H1 (cell line): ENCODE data around the gene CYP2W1. TPM values are rescaled to one million over a fixed set of nuclear protein-coding genes. Genes with fewer than 3 reads are reported as not detected.

Source experiments
- CTCF ChIA-PET: fragments of 300-600 bp; sonication (Branson Sonifier 250); formaldehyde crosslinking; loops from one replicate; lab custom pipeline; 2021; ENCODE audit not compliant: partially characterized antibody; lab: Charles Lee
- POLR2A ChIA-PET: fragments of 300-600 bp; sonication (Branson Sonifier 250); formaldehyde crosslinking; loops from one replicate; lab custom pipeline; 2021; ENCODE audit warnings: inconsistent platforms; ENCODE audit not compliant: partially characterized antibody; lab: Charles Lee
- DNase-seq, 2 experiments: peaks; one replicate each; pipeline versions ENCODE4 v3.0.0 to v3.0.0-alpha.2; 2010 to 2022; ENCODE audit warnings: low spot score in 2 of 2, low read depth in 1 of 2, mixed read lengths in 1 of 2
- FAIRE-seq: peaks from 2 replicates; lab custom pipeline; 2011; peaks lifted over from hg19 to GRCh38; lab: Jason Lieb, UNC
- H2AFZ ChIP-seq: 2 replicates; pipeline ENCODE4 v1.8.1; 2012; ENCODE audit warnings: low read length, inconsistent platforms
- H2AK5ac ChIP-seq: 2 replicates; pipeline ENCODE4 v1.6.1; 2013; ENCODE audit warnings: low read depth, low read length
- H2BK120ac ChIP-seq: replicated peaks from 2 replicates; pipeline ENCODE3; 2013; ENCODE audit warnings: low read depth, low read length, inconsistent platforms
- H2BK12ac ChIP-seq: 2 replicates; pipeline ENCODE4 v1.6.1; 2013; ENCODE audit warnings: low read depth, low read length
- H2BK15ac ChIP-seq: 2 replicates; pipeline ENCODE4 v1.6.1; 2013; ENCODE audit warnings: low read length
- H2BK20ac ChIP-seq: 2 replicates; pipeline ENCODE4 v1.6.1; 2013; ENCODE audit warnings: low read length
- H2BK5ac ChIP-seq: 2 replicates; pipeline ENCODE4 v1.6.1; 2013; ENCODE audit warnings: low read depth, low read length
- H3K14ac ChIP-seq: 2 replicates; pipeline ENCODE4 v1.6.1; 2013; ENCODE audit warnings: inconsistent platforms; ENCODE audit not compliant: insufficient read length
- H3K18ac ChIP-seq: 2 replicates; pipeline ENCODE4 v1.6.1; 2013; ENCODE audit warnings: low read length; ENCODE audit errors: extremely low read depth
- H3K23ac ChIP-seq: 2 replicates; pipeline ENCODE4 v1.6.1; 2013; ENCODE audit warnings: inconsistent platforms; ENCODE audit not compliant: insufficient read length
- H3K23me2 ChIP-seq: 2 replicates; pipeline ENCODE4 v1.6.1; 2013; ENCODE audit warnings: low read depth, low read length
- H3K27ac ChIP-seq: 2 replicates; pipeline ENCODE4 v1.6.1; 2011; ENCODE audit warnings: low read depth, low read length, inconsistent platforms
- H3K27me3 ChIP-seq, 4 experiments: replicated peaks in 1 of 4; 1 replicate in 1 of 4; 2 replicates in 3 of 4; pipeline versions ENCODE4 v1.6.1 to v1.8.1; 2011 to 2013; ENCODE audit warnings: low read length in 3 of 4, mild to moderate bottlenecking in 3 of 4, inconsistent platforms in 2 of 4, mixed read lengths in 2 of 4, moderate library complexity in 1 of 4; ENCODE audit not compliant: control insufficient read depth in 3 of 4, insufficient read depth in 3 of 4; ENCODE audit errors: extremely low read depth in 1 of 4
- H3K36me3 ChIP-seq, 4 experiments: 2 replicates each; pipeline versions ENCODE4 v1.6.1 to v1.8.1; 2011 to 2013; ENCODE audit warnings: mild to moderate bottlenecking in 4 of 4, low read length in 3 of 4, moderate library complexity in 2 of 4, control low read depth in 1 of 4, inconsistent platforms in 1 of 4; ENCODE audit not compliant: insufficient read depth in 4 of 4, control insufficient read depth in 2 of 4
- H3K4ac ChIP-seq: replicated peaks from 2 replicates; pipeline ENCODE3; 2013; ENCODE audit warnings: low read length, low read depth, mixed read lengths, inconsistent platforms; ENCODE audit not compliant: insufficient read length
- H3K4me1 ChIP-seq, 4 experiments: replicated peaks in 1 of 4; 1 replicate in 1 of 4; 2 replicates in 3 of 4; pipeline versions ENCODE4 v1.6.1 to v1.8.1; 2011 to 2013; ENCODE audit warnings: low read length in 3 of 4, inconsistent platforms in 2 of 4, mixed read lengths in 1 of 4; ENCODE audit not compliant: insufficient read depth in 4 of 4, control insufficient read depth in 3 of 4
- H3K4me2 ChIP-seq, 2 experiments: 2 replicates each; pipeline versions ENCODE4 v1.6.1 to v1.8.1; 2011 to 2013; ENCODE audit warnings: low read depth in 2 of 2, low read length in 2 of 2, control low read depth in 1 of 2, inconsistent platforms in 1 of 2, mild to moderate bottlenecking in 1 of 2; ENCODE audit not compliant: insufficient read depth in 1 of 2
- H3K4me3 ChIP-seq, 4 experiments: fragments of 200-600, 300-600 bp in 1 of 4; sonication (generic), shearing (Covaris generic), sonication (Bioruptor Twin) in 1 of 4; 2 replicates each; pipeline versions ENCODE4 v1.5.1 to v1.8.1; 2011 to 2016; ENCODE audit warnings: low read length in 4 of 4, low read depth in 3 of 4, control low read depth in 2 of 4, inconsistent platforms in 2 of 4, mild to moderate bottlenecking in 2 of 4, mixed read lengths in 1 of 4, moderate library complexity in 1 of 4; ENCODE audit not compliant: insufficient read depth in 2 of 4; ENCODE audit errors: extremely low read depth in 1 of 4
- H3K56ac ChIP-seq: replicated peaks from 2 replicates; pipeline ENCODE3; 2013; ENCODE audit warnings: low read depth, mild to moderate bottlenecking, mixed read lengths, low read length, inconsistent platforms; ENCODE audit not compliant: insufficient read length
- H3K79me1 ChIP-seq: 2 replicates; pipeline ENCODE4 v1.6.1; 2013; ENCODE audit warnings: low read depth, low read length, control low read depth
- H3K79me2 ChIP-seq, 2 experiments: 2 replicates each; pipeline versions ENCODE4 v1.6.1 to v1.8.1; 2012 to 2013; ENCODE audit warnings: low read length in 2 of 2, mild to moderate bottlenecking in 2 of 2, inconsistent platforms in 1 of 2; ENCODE audit not compliant: insufficient read depth in 2 of 2, control insufficient read depth in 1 of 2
- H3K9ac ChIP-seq, 4 experiments: replicated peaks in 1 of 4; 1 replicate in 1 of 4; 2 replicates in 3 of 4; pipeline versions ENCODE4 v1.6.1 to v1.8.1; 2011 to 2013; ENCODE audit warnings: low read depth in 3 of 4, low read length in 3 of 4, control low read depth in 2 of 4, mild to moderate bottlenecking in 2 of 4, moderate library complexity in 2 of 4, inconsistent platforms in 1 of 4; ENCODE audit errors: extremely low read depth in 1 of 4
- H3K9me3 ChIP-seq, 2 experiments: 2 replicates each; pipeline versions ENCODE4 v1.6.1 to v1.8.1; 2012 to 2013; ENCODE audit warnings: mild to moderate bottlenecking in 2 of 2, moderate library complexity in 2 of 2, control low read depth in 1 of 2, inconsistent platforms in 1 of 2, low read depth in 1 of 2, low read length in 1 of 2, mixed read lengths in 1 of 2; ENCODE audit not compliant: insufficient read depth in 2 of 2
- H4K20me1 ChIP-seq, 2 experiments: replicated peaks in 1 of 2; 2 replicates each; pipeline versions ENCODE3 to v1.8.1; 2011 to 2013; ENCODE audit warnings: inconsistent platforms in 2 of 2, low read length in 2 of 2, mild to moderate bottlenecking in 1 of 2; ENCODE audit not compliant: insufficient read depth in 2 of 2, control insufficient read depth in 1 of 2
- H4K5ac ChIP-seq: 2 replicates; pipeline ENCODE4 v1.6.1; 2013; ENCODE audit warnings: low read length, low read depth, mixed read lengths, inconsistent platforms; ENCODE audit not compliant: insufficient read length
- H4K8ac ChIP-seq: 2 replicates; pipeline ENCODE4 v1.8.0; 2013; ENCODE audit warnings: mild to moderate bottlenecking, moderate library complexity, low read length, inconsistent platforms; ENCODE audit not compliant: insufficient read depth; ENCODE audit errors: extremely low read depth
- H4K91ac ChIP-seq: replicated peaks from 2 replicates; pipeline ENCODE3; 2013; ENCODE audit warnings: low read length, mixed read lengths, inconsistent platforms; ENCODE audit not compliant: insufficient read length
- KDM1A ChIP-seq: fragments of 200-600, 300-600 bp; sonication (generic); IDR thresholded peaks from 2 replicates; pipeline ENCODE4 v1.7.1; 2016; ENCODE audit warnings: mild to moderate bottlenecking, low read length, borderline replicate concordance
- RBBP5 ChIP-seq: IDR thresholded peaks from 2 replicates; pipeline ENCODE4 v1.7.1; 2012; ENCODE audit warnings: low read depth, mild to moderate bottlenecking, inconsistent platforms, low read length, moderate library complexity, borderline replicate concordance
- SIN3A ChIP-seq, 2 experiments: IDR thresholded peaks in 1 of 2; conservative IDR thresholded peaks in 1 of 2; 2 replicates each; pipeline ENCODE4 v1.6.1; 2011 to 2012; ENCODE audit warnings: low read length in 2 of 2, improper control_type of control experiment in 1 of 2, low read depth in 1 of 2, mild to moderate bottlenecking in 1 of 2
- ZNF274 ChIP-seq: IDR thresholded peaks from 2 replicates; pipeline ENCODE4 v1.7.0; 2012; ENCODE audit warnings: low read length, borderline replicate concordance; ENCODE audit errors: extremely low read depth
- WGBS, 2 experiments: shearing (Covaris generic) in 1 of 2; methylation state at CpG; one replicate each; pipeline versions ENCODE4 v1.1.6 to v1.1.7; 2013 to 2015; ENCODE audit warnings: low lambda C conversion rate in 2 of 2, mixed read lengths in 2 of 2, inconsistent platforms in 1 of 2, low coverage in 1 of 2, missing lambda C conversion rate in 1 of 2; ENCODE audit not compliant: insufficient replicate concordance in 2 of 2, insufficient coverage in 1 of 2, insufficient read length in 1 of 2; ENCODE audit errors: extremely low coverage in 1 of 2, missing lambda C conversion rate in 1 of 2; 5-methylcytosine and 5-hydroxymethylcytosine counted together
- polyA plus RNA-seq, 7 experiments: library from polyadenylated mRNA; depleted of rRNA in 3 of 7; stranded (reverse) in 5 of 7; unstranded in 2 of 7; fragments of >200 nt in 5 of 7; fragments of 200-250 nt in 2 of 7; gene quantifications; 1 replicate in 5 of 7; 2 replicates in 1 of 7; 4 replicates in 1 of 7; pipeline versions ENCODE4 v1.2.1 to v1.2.3, GENCODE V29; 2011 to 2013; ENCODE audit warnings: missing spikeins in 2 of 7, mixed read lengths in 2 of 7
- total RNA-seq: library from RNA; stranded (reverse); fragmentation: NEBNext Ultra II Directional; extraction: Animal tissue kit (Norgen Biotek cat#: 25700); gene quantifications from 2 replicates; pipeline ENCODE4 v1.2.1, GENCODE V29; 2021

Gene CYP2W1
- total and polyA plus RNA-seq, 2 of the 8 experiments (the other 6 are each of a cell fraction or from before 2014, with no cell fraction given): not detected

GRCh38 chr7:987909-988308, 4.9 kb downstream of the CYP2W1 start:
- Histone ChIP-seq H3K9ac (no peak overlapping the region), H3K9me3 (no peaks in the 10 kb centered on the region), H3K27me3 (no peaks in the 10 kb centered on the region), H3K79me2 (no peaks in the 10 kb centered on the region), H3K14ac (no peak overlapping the region), H2AFZ (no peak overlapping the region), H2BK12ac (no peak overlapping the region), H3K79me1 (no peaks in the 10 kb centered on the region), H3K27ac (no peak overlapping the region), H3K23ac (no peak overlapping the region), H4K91ac (no peak overlapping the region), H3K18ac (no peak overlapping the region; the same call in 1 of the 2 replicates), H4K8ac (peak overlapping the region; percentile 68), H4K20me1 (no peaks in the 10 kb centered on the region), H2BK120ac (no peak overlapping the region), H2BK20ac (no peak overlapping the region), H2BK5ac (no peak overlapping the region), H2BK15ac (no peak overlapping the region), H3K4me2 (no peak overlapping the region), H3K4me1 (peaks cover 0 to 5% (median 1%) of the 10 kb centered on the region in 4 experiments; a peak in 3 of 7 replicates), H3K4ac (no peak overlapping the region), H2AK5ac (no peak overlapping the region), H3K4me3 (no peak overlapping the region), H4K5ac (no peak overlapping the region), H3K23me2 (no peaks in the 10 kb centered on the region), H3K36me3 (no peaks in the 10 kb centered on the region), H3K56ac (no peak overlapping the region)
- ChIA-PET CTCF (interaction anchor here (1.0 to 1.7 kb wide), 7 partner anchors 9 to 78 kb away, joined by 3 to 13 read pairs (median 4); no protein-coding TSS in a partner anchor), POLR2A (interaction anchor here (0.6 to 1.3 kb wide), 3 partner anchors 13 to 339 kb away, joined by 3 to 6 read pairs (median 4); partner anchors contain the start of gene COX19)
- FAIRE-seq (no peak), DNase-seq (no peak)
- 100% methylated on average over 5 of the region's 6 CpGs; no CpG with 5 or more reads in 1 of the 2 experiments for WGBS, 2 experiments
- TF ChIP-seq KDM1A (no peak), RBBP5 (no peak), ZNF274 (no peak), SIN3A (conservative IDR thresholded peaks at IDR 0.05 in 1 of 2, IDR thresholded peaks at IDR 0.05 in 1 of 2; ENCODE audit: low read depth in 1 of 2, low read length in 2 of 2) (no peak)
